H1 (cell line): Measurements from ENCODE around the gene MECR. TPM values are rescaled to one million over a fixed set of nuclear protein-coding genes. Genes with fewer than 3 reads are reported as not detected.

Experiments used
- CTCF ChIA-PET: fragments of 300-600 bp; sonication (Branson Sonifier 250); formaldehyde crosslinking; loops from one replicate; lab custom pipeline; 2021; ENCODE audit not compliant: partially characterized antibody; lab: Charles Lee
- POLR2A ChIA-PET: fragments of 300-600 bp; sonication (Branson Sonifier 250); formaldehyde crosslinking; loops from one replicate; lab custom pipeline; 2021; ENCODE audit warnings: inconsistent platforms; ENCODE audit not compliant: partially characterized antibody; lab: Charles Lee
- DNase-seq, 2 experiments: peaks; one replicate each; pipeline versions ENCODE4 v3.0.0 to v3.0.0-alpha.2; 2010 to 2022; ENCODE audit warnings: low spot score in 2 of 2, low read depth in 1 of 2, mixed read lengths in 1 of 2
- FAIRE-seq: peaks from 2 replicates; lab custom pipeline; 2011; peaks lifted over from hg19 to GRCh38; lab: Jason Lieb, UNC
- H2AFZ ChIP-seq: 2 replicates; pipeline ENCODE4 v1.8.1; 2012; ENCODE audit warnings: low read length, inconsistent platforms
- H2AK5ac ChIP-seq: 2 replicates; pipeline ENCODE4 v1.6.1; 2013; ENCODE audit warnings: low read depth, low read length
- H2BK120ac ChIP-seq: replicated peaks from 2 replicates; pipeline ENCODE3; 2013; ENCODE audit warnings: low read depth, low read length, inconsistent platforms
- H2BK12ac ChIP-seq: 2 replicates; pipeline ENCODE4 v1.6.1; 2013; ENCODE audit warnings: low read depth, low read length
- H2BK15ac ChIP-seq: 2 replicates; pipeline ENCODE4 v1.6.1; 2013; ENCODE audit warnings: low read length
- H2BK20ac ChIP-seq: 2 replicates; pipeline ENCODE4 v1.6.1; 2013; ENCODE audit warnings: low read length
- H2BK5ac ChIP-seq: 2 replicates; pipeline ENCODE4 v1.6.1; 2013; ENCODE audit warnings: low read depth, low read length
- H3K14ac ChIP-seq: 2 replicates; pipeline ENCODE4 v1.6.1; 2013; ENCODE audit warnings: inconsistent platforms; ENCODE audit not compliant: insufficient read length
- H3K18ac ChIP-seq: 2 replicates; pipeline ENCODE4 v1.6.1; 2013; ENCODE audit warnings: low read length; ENCODE audit errors: extremely low read depth
- H3K23ac ChIP-seq: 2 replicates; pipeline ENCODE4 v1.6.1; 2013; ENCODE audit warnings: inconsistent platforms; ENCODE audit not compliant: insufficient read length
- H3K23me2 ChIP-seq: 2 replicates; pipeline ENCODE4 v1.6.1; 2013; ENCODE audit warnings: low read depth, low read length
- H3K27ac ChIP-seq: 2 replicates; pipeline ENCODE4 v1.6.1; 2011; ENCODE audit warnings: low read depth, low read length, inconsistent platforms
- H3K27me3 ChIP-seq, 4 experiments: replicated peaks in 1 of 4; 1 replicate in 1 of 4; 2 replicates in 3 of 4; pipeline versions ENCODE4 v1.6.1 to v1.8.1; 2011 to 2013; ENCODE audit warnings: low read length in 3 of 4, mild to moderate bottlenecking in 3 of 4, inconsistent platforms in 2 of 4, mixed read lengths in 2 of 4, moderate library complexity in 1 of 4; ENCODE audit not compliant: control insufficient read depth in 3 of 4, insufficient read depth in 3 of 4; ENCODE audit errors: extremely low read depth in 1 of 4
- H3K36me3 ChIP-seq, 4 experiments: 2 replicates each; pipeline versions ENCODE4 v1.6.1 to v1.8.1; 2011 to 2013; ENCODE audit warnings: mild to moderate bottlenecking in 4 of 4, low read length in 3 of 4, moderate library complexity in 2 of 4, control low read depth in 1 of 4, inconsistent platforms in 1 of 4; ENCODE audit not compliant: insufficient read depth in 4 of 4, control insufficient read depth in 2 of 4
- H3K4ac ChIP-seq: replicated peaks from 2 replicates; pipeline ENCODE3; 2013; ENCODE audit warnings: low read length, low read depth, mixed read lengths, inconsistent platforms; ENCODE audit not compliant: insufficient read length
- H3K4me1 ChIP-seq, 4 experiments: replicated peaks in 1 of 4; 1 replicate in 1 of 4; 2 replicates in 3 of 4; pipeline versions ENCODE4 v1.6.1 to v1.8.1; 2011 to 2013; ENCODE audit warnings: low read length in 3 of 4, inconsistent platforms in 2 of 4, mixed read lengths in 1 of 4; ENCODE audit not compliant: insufficient read depth in 4 of 4, control insufficient read depth in 3 of 4
- H3K4me2 ChIP-seq, 2 experiments: 2 replicates each; pipeline versions ENCODE4 v1.6.1 to v1.8.1; 2011 to 2013; ENCODE audit warnings: low read depth in 2 of 2, low read length in 2 of 2, control low read depth in 1 of 2, inconsistent platforms in 1 of 2, mild to moderate bottlenecking in 1 of 2; ENCODE audit not compliant: insufficient read depth in 1 of 2
- H3K4me3 ChIP-seq, 4 experiments: fragments of 200-600, 300-600 bp in 1 of 4; sonication (generic), shearing (Covaris generic), sonication (Bioruptor Twin) in 1 of 4; 2 replicates each; pipeline versions ENCODE4 v1.5.1 to v1.8.1; 2011 to 2016; ENCODE audit warnings: low read length in 4 of 4, low read depth in 3 of 4, control low read depth in 2 of 4, inconsistent platforms in 2 of 4, mild to moderate bottlenecking in 2 of 4, mixed read lengths in 1 of 4, moderate library complexity in 1 of 4; ENCODE audit not compliant: insufficient read depth in 2 of 4; ENCODE audit errors: extremely low read depth in 1 of 4
- H3K56ac ChIP-seq: replicated peaks from 2 replicates; pipeline ENCODE3; 2013; ENCODE audit warnings: low read depth, mild to moderate bottlenecking, mixed read lengths, low read length, inconsistent platforms; ENCODE audit not compliant: insufficient read length
- H3K79me1 ChIP-seq: 2 replicates; pipeline ENCODE4 v1.6.1; 2013; ENCODE audit warnings: low read depth, low read length, control low read depth
- H3K79me2 ChIP-seq, 2 experiments: 2 replicates each; pipeline versions ENCODE4 v1.6.1 to v1.8.1; 2012 to 2013; ENCODE audit warnings: low read length in 2 of 2, mild to moderate bottlenecking in 2 of 2, inconsistent platforms in 1 of 2; ENCODE audit not compliant: insufficient read depth in 2 of 2, control insufficient read depth in 1 of 2
- H3K9ac ChIP-seq, 4 experiments: replicated peaks in 1 of 4; 1 replicate in 1 of 4; 2 replicates in 3 of 4; pipeline versions ENCODE4 v1.6.1 to v1.8.1; 2011 to 2013; ENCODE audit warnings: low read depth in 3 of 4, low read length in 3 of 4, control low read depth in 2 of 4, mild to moderate bottlenecking in 2 of 4, moderate library complexity in 2 of 4, inconsistent platforms in 1 of 4; ENCODE audit errors: extremely low read depth in 1 of 4
- H3K9me3 ChIP-seq, 2 experiments: 2 replicates each; pipeline versions ENCODE4 v1.6.1 to v1.8.1; 2012 to 2013; ENCODE audit warnings: mild to moderate bottlenecking in 2 of 2, moderate library complexity in 2 of 2, control low read depth in 1 of 2, inconsistent platforms in 1 of 2, low read depth in 1 of 2, low read length in 1 of 2, mixed read lengths in 1 of 2; ENCODE audit not compliant: insufficient read depth in 2 of 2
- H4K20me1 ChIP-seq, 2 experiments: replicated peaks in 1 of 2; 2 replicates each; pipeline versions ENCODE3 to v1.8.1; 2011 to 2013; ENCODE audit warnings: inconsistent platforms in 2 of 2, low read length in 2 of 2, mild to moderate bottlenecking in 1 of 2; ENCODE audit not compliant: insufficient read depth in 2 of 2, control insufficient read depth in 1 of 2
- H4K5ac ChIP-seq: 2 replicates; pipeline ENCODE4 v1.6.1; 2013; ENCODE audit warnings: low read length, low read depth, mixed read lengths, inconsistent platforms; ENCODE audit not compliant: insufficient read length
- H4K8ac ChIP-seq: 2 replicates; pipeline ENCODE4 v1.8.0; 2013; ENCODE audit warnings: mild to moderate bottlenecking, moderate library complexity, low read length, inconsistent platforms; ENCODE audit not compliant: insufficient read depth; ENCODE audit errors: extremely low read depth
- H4K91ac ChIP-seq: replicated peaks from 2 replicates; pipeline ENCODE3; 2013; ENCODE audit warnings: low read length, mixed read lengths, inconsistent platforms; ENCODE audit not compliant: insufficient read length
- ATF2 ChIP-seq: IDR thresholded peaks from 2 replicates; pipeline ENCODE4 v1.6.1; 2012; ENCODE audit warnings: low read length, inconsistent platforms
- CBX8 ChIP-seq: fragments of 300-800, 300-1000 bp; sonication (generic); IDR thresholded peaks from 2 replicates; pipeline ENCODE4 v1.7.1; 2016; ENCODE audit warnings: low read depth, low read length, borderline replicate concordance
- FOSL1 ChIP-seq: IDR thresholded peaks from 2 replicates; pipeline ENCODE4 v1.6.1; 2011; ENCODE audit warnings: mild to moderate bottlenecking, low read depth, low read length, moderate library complexity; ENCODE audit not compliant: insufficient read depth
- GABPA ChIP-seq: IDR thresholded peaks from 2 replicates; pipeline ENCODE4 v1.6.1; 2011; ENCODE audit warnings: mild to moderate bottlenecking, low read length, moderate library complexity, borderline replicate concordance; ENCODE audit not compliant: insufficient read depth
- TAF1 ChIP-seq: IDR thresholded peaks from 2 replicates; pipeline ENCODE4 v1.6.1; 2011; ENCODE audit warnings: mild to moderate bottlenecking, low read depth, low read length
- WGBS, 2 experiments: shearing (Covaris generic) in 1 of 2; methylation state at CpG; one replicate each; pipeline versions ENCODE4 v1.1.6 to v1.1.7; 2013 to 2015; ENCODE audit warnings: low lambda C conversion rate in 2 of 2, mixed read lengths in 2 of 2, inconsistent platforms in 1 of 2, low coverage in 1 of 2, missing lambda C conversion rate in 1 of 2; ENCODE audit not compliant: insufficient replicate concordance in 2 of 2, insufficient coverage in 1 of 2, insufficient read length in 1 of 2; ENCODE audit errors: extremely low coverage in 1 of 2, missing lambda C conversion rate in 1 of 2; 5-methylcytosine and 5-hydroxymethylcytosine counted together
- polyA plus RNA-seq, 7 experiments: library from polyadenylated mRNA; depleted of rRNA in 3 of 7; stranded (reverse) in 5 of 7; unstranded in 2 of 7; fragments of >200 nt in 5 of 7; fragments of 200-250 nt in 2 of 7; gene quantifications; 1 replicate in 5 of 7; 2 replicates in 1 of 7; 4 replicates in 1 of 7; pipeline versions ENCODE4 v1.2.1 to v1.2.3, GENCODE V29; 2011 to 2013; ENCODE audit warnings: missing spikeins in 2 of 7, mixed read lengths in 2 of 7
- total RNA-seq: library from RNA; stranded (reverse); fragmentation: NEBNext Ultra II Directional; extraction: Animal tissue kit (Norgen Biotek cat#: 25700); gene quantifications from 2 replicates; pipeline ENCODE4 v1.2.1, GENCODE V29; 2021
- TF ChIP-seq, protein P1 (sequence below): IDR thresholded peaks from 2 replicates; pipeline ENCODE4 v1.6.1; 2011; ENCODE audit warnings: low read length, improper control_type of control experiment

The MECR gene
- total and polyA plus RNA-seq, 2 of the 8 experiments (the other 6 are each of a cell fraction or from before 2014, with no cell fraction given): 24.2 to 24.4 TPM

DNA sequence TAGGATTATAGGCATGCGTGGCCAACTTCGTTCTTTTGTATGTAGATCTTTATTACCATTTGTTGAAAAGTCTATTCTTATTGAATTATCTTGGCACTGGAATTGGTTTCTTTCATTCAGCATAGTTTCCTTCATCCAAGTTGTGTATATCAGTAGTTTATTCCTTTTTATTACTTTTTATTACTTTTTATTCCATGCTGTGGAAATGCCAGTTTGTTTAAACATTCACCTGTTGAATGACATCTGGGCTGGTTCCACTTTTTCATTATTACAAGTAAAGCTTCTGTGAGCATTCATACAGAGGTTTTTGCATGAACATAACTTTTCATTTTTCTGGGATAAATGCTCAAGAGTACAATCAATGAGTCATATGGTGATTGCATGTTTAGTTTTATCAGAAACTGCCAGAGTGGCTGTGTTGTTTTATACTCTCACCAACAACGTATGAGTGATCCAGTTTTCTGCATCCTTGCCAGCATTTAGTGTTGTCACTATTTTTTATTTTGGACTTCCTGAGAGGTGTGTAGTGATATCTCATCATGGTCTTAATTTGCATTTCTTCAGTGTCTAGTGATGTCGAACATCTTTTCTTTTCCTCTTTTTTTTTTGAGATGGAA, 34.1 kb upstream of the MECR start:
- Histone ChIP-seq H2AK5ac (no peak overlapping the region), H3K27me3 (peaks cover 0 to 14% (median 10%) of the 10 kb centered on the region in 4 experiments; a peak in 5 of 7 replicates), H2BK20ac (no peak overlapping the region), H3K4me3 (no peak overlapping the region), H4K5ac (no peak overlapping the region), H3K79me2 (no peaks in the 10 kb centered on the region), H2BK12ac (no peak overlapping the region), H3K27ac (no peak overlapping the region), H2AFZ (no peak overlapping the region), H3K4ac (no peak overlapping the region), H3K9me3 (no peaks in the 10 kb centered on the region; a peak in 1 of 4 replicates), H3K4me2 (no peak overlapping the region), H3K23ac (no peak overlapping the region), H3K79me1 (no peaks in the 10 kb centered on the region), H2BK15ac (no peak overlapping the region), H3K4me1 (peaks cover 0 to 5% (median 4%) of the 10 kb centered on the region in 4 experiments; a peak in 4 of 7 replicates), H3K18ac (no peak overlapping the region), H3K14ac (no peak overlapping the region), H4K8ac (no peak overlapping the region), H2BK120ac (no peak overlapping the region), H3K23me2 (peaks cover 7% of the 10 kb centered on the region; the same call in 1 of the 2 replicates), H3K9ac (no peak overlapping the region), H3K56ac (no peak overlapping the region), H4K20me1 (no peaks in the 10 kb centered on the region), H3K36me3 (no peaks in the 10 kb centered on the region; a peak in 1 of 8 replicates), H2BK5ac (no peak overlapping the region), H4K91ac (no peak overlapping the region)
- 91% methylated on average over 4 of the region's 4 CpGs; no CpG with 5 or more reads in 1 of the 2 experiments for WGBS, 2 experiments
- ChIA-PET POLR2A (interaction anchor here (2.1 kb wide), 1 partner anchor 8 kb away, joined by 5 read pairs; no protein-coding TSS in a partner anchor), CTCF (interaction anchor here (0.9 to 1.2 kb wide), 2 partner anchors 24 to 438 kb away, joined by 3 read pairs; no protein-coding TSS in a partner anchor)
- DNase-seq (no peak), FAIRE-seq (no peak)
- TF ChIP-seq, protein P1, sequence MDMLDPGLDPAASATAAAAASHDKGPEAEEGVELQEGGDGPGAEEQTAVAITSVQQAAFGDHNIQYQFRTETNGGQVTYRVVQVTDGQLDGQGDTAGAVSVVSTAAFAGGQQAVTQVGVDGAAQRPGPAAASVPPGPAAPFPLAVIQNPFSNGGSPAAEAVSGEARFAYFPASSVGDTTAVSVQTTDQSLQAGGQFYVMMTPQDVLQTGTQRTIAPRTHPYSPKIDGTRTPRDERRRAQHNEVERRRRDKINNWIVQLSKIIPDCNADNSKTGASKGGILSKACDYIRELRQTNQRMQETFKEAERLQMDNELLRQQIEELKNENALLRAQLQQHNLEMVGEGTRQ: no peak
- TF ChIP-seq ATF2 (no peak), FOSL1 (no peak), CBX8 (no peak), GABPA (no peak), TAF1 (no peak)
